ENCODE data around the gene RAD23A. TPM values are rescaled to one million over a fixed set of nuclear protein-coding genes. Genes with fewer than 3 reads are reported as not detected.
A peak's percentile ranks its signal among the peaks of the same experiment; 100 is the strongest.

RAD23A gene
- total and polyA plus RNA-seq, 9 of the 15 experiments (the other 6 are each of a cell fraction or from before 2014, with no cell fraction given), result 9.5 to 181 (median 101) TPM

DNA sequence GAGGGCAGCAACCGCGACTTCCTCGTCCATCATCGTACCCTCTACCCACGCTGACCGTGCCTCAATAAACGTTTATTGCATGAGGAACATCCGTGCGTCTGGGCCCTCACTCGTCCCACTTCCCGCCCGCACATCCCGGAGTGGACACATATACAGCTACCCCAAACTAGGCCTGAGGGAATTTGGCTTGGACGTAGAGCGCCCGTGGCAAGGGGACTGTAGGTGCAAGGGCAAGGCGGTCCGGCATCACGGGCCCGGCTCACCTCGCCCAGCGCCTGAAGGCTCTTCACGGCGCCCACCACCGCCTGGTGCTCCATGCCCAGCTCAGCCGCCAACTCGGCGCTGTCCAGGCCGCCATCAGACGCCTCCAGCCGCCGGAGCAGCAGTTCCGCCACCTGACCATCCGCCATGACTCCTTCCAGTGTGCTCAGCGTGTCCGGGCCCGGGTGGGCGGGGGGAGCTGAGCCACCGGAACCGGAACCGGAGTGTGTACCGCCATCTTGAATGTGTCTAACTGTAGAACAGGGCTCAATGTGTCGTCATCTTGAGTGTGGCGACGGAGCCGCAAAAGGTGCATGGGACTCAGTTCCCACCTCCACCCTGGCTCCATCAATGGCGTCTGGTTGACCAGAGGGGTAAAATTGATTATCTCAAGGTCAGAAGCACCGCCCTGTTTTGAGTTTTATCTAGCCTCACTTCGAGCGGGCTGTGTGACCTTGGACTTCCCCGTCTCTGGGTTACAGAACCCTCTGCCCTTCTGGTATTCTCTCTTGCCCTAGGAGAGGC lies 12.2 kb upstream of the RAD23A start, which contains the start of gene FARSA (continued):
- TF ChIP-seq SETDB1 (IDR thresholded peaks at IDR 0.05; ENCODE audit: low read length), result peak; percentile 59
- no peak for TF ChIP-seq BRCA1 (IDR thresholded peaks at IDR 0.05)
- TF ChIP-seq BRCA1 (CRISPR knock-in tag; IDR thresholded peaks at IDR 0.05), result no peak
- TF ChIP-seq HOMEZ (CRISPR knock-in tag; IDR thresholded peaks at IDR 0.05), result no peak
- TF ChIP-seq CREM (IDR thresholded peaks at IDR 0.05; ENCODE audit: low read depth), result peak; percentile 83
- no peak for TF ChIP-seq PHB2 (IDR thresholded peaks at IDR 0.05; ENCODE audit: low read depth)
- TF ChIP-seq, protein P1, sequence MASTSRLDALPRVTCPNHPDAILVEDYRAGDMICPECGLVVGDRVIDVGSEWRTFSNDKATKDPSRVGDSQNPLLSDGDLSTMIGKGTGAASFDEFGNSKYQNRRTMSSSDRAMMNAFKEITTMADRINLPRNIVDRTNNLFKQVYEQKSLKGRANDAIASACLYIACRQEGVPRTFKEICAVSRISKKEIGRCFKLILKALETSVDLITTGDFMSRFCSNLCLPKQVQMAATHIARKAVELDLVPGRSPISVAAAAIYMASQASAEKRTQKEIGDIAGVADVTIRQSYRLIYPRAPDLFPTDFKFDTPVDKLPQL (IDR thresholded peaks at IDR 0.05; ENCODE audit: extremely low read depth, insufficient read length), result no peak
- TF ChIP-seq, protein P2, sequence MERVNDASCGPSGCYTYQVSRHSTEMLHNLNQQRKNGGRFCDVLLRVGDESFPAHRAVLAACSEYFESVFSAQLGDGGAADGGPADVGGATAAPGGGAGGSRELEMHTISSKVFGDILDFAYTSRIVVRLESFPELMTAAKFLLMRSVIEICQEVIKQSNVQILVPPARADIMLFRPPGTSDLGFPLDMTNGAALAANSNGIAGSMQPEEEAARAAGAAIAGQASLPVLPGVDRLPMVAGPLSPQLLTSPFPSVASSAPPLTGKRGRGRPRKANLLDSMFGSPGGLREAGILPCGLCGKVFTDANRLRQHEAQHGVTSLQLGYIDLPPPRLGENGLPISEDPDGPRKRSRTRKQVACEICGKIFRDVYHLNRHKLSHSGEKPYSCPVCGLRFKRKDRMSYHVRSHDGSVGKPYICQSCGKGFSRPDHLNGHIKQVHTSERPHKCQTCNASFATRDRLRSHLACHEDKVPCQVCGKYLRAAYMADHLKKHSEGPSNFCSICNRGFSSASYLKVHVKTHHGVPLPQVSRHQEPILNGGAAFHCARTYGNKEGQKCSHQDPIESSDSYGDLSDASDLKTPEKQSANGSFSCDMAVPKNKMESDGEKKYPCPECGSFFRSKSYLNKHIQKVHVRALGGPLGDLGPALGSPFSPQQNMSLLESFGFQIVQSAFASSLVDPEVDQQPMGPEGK (CRISPR knock-in tag; IDR thresholded peaks at IDR 0.05; ENCODE audit: borderline replicate concordance), result no peak
- TF ChIP-seq SRSF7 (optimal IDR thresholded peaks at IDR 0.05; ENCODE audit: low read depth, low read length), result no peak
- no peak for TF ChIP-seq IFI16 (CRISPR knock-in tag; IDR thresholded peaks at IDR 0.05)
- TF ChIP-seq TGIF2 (CRISPR knock-in tag; IDR thresholded peaks at IDR 0.05), result peak; percentile 63; the same call in 1 of the 2 replicates
- peak; percentile 8; the same call in 1 of the 2 replicates for TF ChIP-seq FOXK1 (CRISPR knock-in tag; IDR thresholded peaks at IDR 0.05; ENCODE audit: borderline replicate concordance)
- no peak; a peak in 1 of 4 replicates for TF ChIP-seq NONO (IDR thresholded peaks at IDR 0.05; ENCODE audit: low read depth in 2 of 2, low read length in 1 of 2)
- TF ChIP-seq KDM4B (IDR thresholded peaks at IDR 0.05; ENCODE audit: borderline replicate concordance in 2 of 2, low read depth in 1 of 2), result peak in 1 of 2 experiments; percentile 98; a peak in 2 of 4 replicates
- no peak for TF ChIP-seq HDAC6 (IDR thresholded peaks at IDR 0.05; ENCODE audit: low read depth, low read length)
- no peak for TF ChIP-seq GATAD2B (IDR thresholded peaks at IDR 0.05; ENCODE audit: borderline replicate concordance)
- no peak for TF ChIP-seq FOS (IDR thresholded peaks at IDR 0.05; ENCODE audit: extremely low read depth, insufficient read length)
- TF ChIP-seq ARID2 (IDR thresholded peaks at IDR 0.05), result no peak
- no peak for TF ChIP-seq ZNF668 (CRISPR knock-in tag; IDR thresholded peaks at IDR 0.05)
- no peak for TF ChIP-seq XRCC4 (IDR thresholded peaks at IDR 0.05; ENCODE audit: extremely low read depth, insufficient read depth, insufficient read length)
- TF ChIP-seq MAFG (tag; conservative IDR thresholded peaks at IDR 0.05), result no peak
- no peak for TF ChIP-seq CBFA2T2 (conservative IDR thresholded peaks at IDR 0.05)
- TF ChIP-seq ARHGAP35 (IDR thresholded peaks at IDR 0.05; ENCODE audit: partially characterized antibody), result no peak
- TF ChIP-seq YY1 (IDR thresholded peaks at IDR 0.05; ENCODE audit: borderline replicate concordance in 1 of 3, control insufficient read depth in 1 of 3, extremely low read depth in 1 of 3, insufficient read depth in 3 of 3, insufficient read length in 1 of 3, insufficient replicate concordance in 2 of 3, low read depth in 1 of 3, low read length in 2 of 3), result peak; percentile 99 to 100 (median 100)
- TF ChIP-seq BRD9 (IDR thresholded peaks at IDR 0.05; ENCODE audit: low read depth, partially characterized antibody), result no peak

All from K562 (cell line).